HG03521 (cell line): Measurements from ENCODE around the gene TSTD1.
"Not testable (repeated sequence)": the region's sequence is repeated elsewhere in the genome, so short reads cannot be mapped to it uniquely, and the experiment has no call there.

ENCODE experiments used
- ATAC-seq: cut with Tn5 transposase; IDR thresholded peaks from one replicate; pipeline ENCODE4 v1.9.1; 2021; ENCODE audit warnings: mild to moderate bottlenecking, moderate library complexity; ENCODE audit not compliant: unreplicated experiment

Gene TSTD1

GRCh38 chr1:161069241-161069640 is 30.5 kb upstream of the TSTD1 start:
- no peak for ATAC-seq

- ATAC-seq: no peak
Observed at GRCh38 chr1:161068306-161069234, 29.8 kb upstream of the TSTD1 start.

GRCh38 chr1:161066694-161067093 is 27.9 kb upstream of the TSTD1 start:
- no peak for ATAC-seq

- ATAC-seq: not testable (repeated sequence)
Observed at GRCh38 chr1:161065681-161066080, 26.9 kb upstream of the TSTD1 start.

GRCh38 chr1:161063936-161064335 is 25.2 kb upstream of the TSTD1 start:
- ATAC-seq: not testable (repeated sequence)

GRCh38 chr1:161061419-161061818 is 22.7 kb upstream of the TSTD1 start:
- no peak for ATAC-seq

- no peak for ATAC-seq
Observed at GRCh38 chr1:161059293-161059692, 20.5 kb upstream of the TSTD1 start.

- no peak for ATAC-seq
Observed at GRCh38 chr1:161054805-161055204, 16.0 kb upstream of the TSTD1 start.

- no peak for ATAC-seq
Observed at GRCh38 chr1:161054232-161054631, 15.5 kb upstream of the TSTD1 start.

- no peak for ATAC-seq
Observed at GRCh38 chr1:161052899-161053298, 14.1 kb upstream of the TSTD1 start.

- no peak for ATAC-seq
Observed at GRCh38 chr1:161051219-161051618, 12.5 kb upstream of the TSTD1 start.

GRCh38 chr1:161048949-161049722 is 10.4 kb upstream of the TSTD1 start:
- ATAC-seq: no peak

- no peak for ATAC-seq
Observed at GRCh38 chr1:161047436-161048420, 9.0 kb upstream of the TSTD1 start.

- no peak for ATAC-seq
Observed at GRCh38 chr1:161046605-161047228, 8.0 kb upstream of the TSTD1 start.

GRCh38 chr1:161045736-161046604 is 7.2 kb upstream of the TSTD1 start, which contains the start of gene USF1:
Gene USF1 (minus strand): TSS chr1:161045977. CDS start chr1:161043275, 2,702 bp downstream.
- ATAC-seq: peak; percentile 61

- peak; percentile 42 for ATAC-seq
Observed at GRCh38 chr1:161044908-161045735, 6.4 kb upstream of the TSTD1 start.

GRCh38 chr1:161044535-161044907 is 5.8 kb upstream of the TSTD1 start:
- no peak for ATAC-seq

- ATAC-seq: no peak
Observed at GRCh38 chr1:161039546-161039945, 782 bp upstream of the TSTD1 start.
